K562 (cell line): ENCODE results near the gene ACP5.

Experiments used
- GATAD2A ChIP-seq: fragments of 450-650 bp; IDR thresholded peaks from 2 replicates; pipeline ENCODE4 v1.6.1; 2017
- NEUROD1 ChIP-seq: fragments of 150-350 bp; IDR thresholded peaks from 2 replicates; pipeline ENCODE4 v1.6.1; 2014; ENCODE audit warnings: borderline replicate concordance, low read length, low read depth; ENCODE audit not compliant: partially characterized antibody
- POLR2B ChIP-seq: fragments of 450-650 bp; IDR thresholded peaks from 2 replicates; pipeline ENCODE4 v1.6.1; 2018; ENCODE audit warnings: low read depth; ENCODE audit not compliant: partially characterized antibody
- SETDB1 ChIP-seq: IDR thresholded peaks from one replicate; pipeline ENCODE4 v1.6.1; 2012; ENCODE audit warnings: low read length, control low read depth, inconsistent platforms
- SOX6 ChIP-seq: fragments of 450-650 bp; IDR thresholded peaks from 2 replicates; pipeline ENCODE4 v1.6.1; 2014; ENCODE audit warnings: mild to moderate bottlenecking
- ZFX ChIP-seq: sonication (generic); formaldehyde crosslinking; IDR thresholded peaks from 2 replicates; pipeline ENCODE4 v1.8.0; 2022; ENCODE audit warnings: mild to moderate bottlenecking, missing genetic modification reagents, moderate library complexity
- ZNF175 ChIP-seq: fragments of 200-800 bp; sonication (Bioruptor generic); IDR thresholded peaks from 2 replicates; pipeline ENCODE4 v1.6.1; 2016; ENCODE audit warnings: low read depth, mild to moderate bottlenecking, missing genetic modification characterization, missing compliant biosample characterization
- ZNF280B ChIP-seq: fragments of 250-450 bp; sonication (Bioruptor Pico); IDR thresholded peaks from 2 replicates; pipeline ENCODE4 v1.5.1; 2021; ENCODE audit warnings: mild to moderate bottlenecking
- TF ChIP-seq, protein P1 (sequence below): sonication (generic); formaldehyde crosslinking; IDR thresholded peaks from 2 replicates; pipeline ENCODE4 v1.8.0; 2022; ENCODE audit warnings: missing genetic modification reagents, mild to moderate bottlenecking, borderline replicate concordance
- TF ChIP-seq, protein P2 (sequence below): fragments of 450-650 bp; formaldehyde crosslinking; IDR thresholded peaks from 2 replicates; pipeline ENCODE4 v1.4.0; 2022; ENCODE audit warnings: missing genetic modification characterization

DNA sequence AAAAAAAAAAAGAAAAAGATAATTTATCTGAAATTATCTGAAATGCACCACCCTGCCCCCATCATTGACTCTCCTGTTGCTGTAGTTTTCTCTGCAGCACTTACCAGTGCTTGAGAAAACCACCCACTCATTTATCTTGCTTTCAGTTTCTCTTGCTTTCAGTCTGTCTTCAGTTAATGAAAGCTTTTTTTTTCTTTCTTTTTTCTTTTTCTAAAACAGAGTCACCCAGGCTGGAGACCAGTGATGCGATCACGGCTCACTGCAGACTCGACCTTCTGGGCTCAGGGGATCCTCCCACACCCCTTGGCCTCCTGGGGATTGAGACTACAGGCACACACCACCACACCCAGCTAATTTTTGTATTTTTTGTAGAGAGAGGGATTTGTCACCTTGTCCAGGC is 4.3 kb upstream of the ACP5 start:
- TF ChIP-seq SOX6 (peak; percentile 25; the same call in 1 of the 2 replicates), ZFX (CRISPR knock-in tag) (no peak), NEUROD1 (no peak), POLR2B (no peak), ZNF175 (CRISPR knock-in tag) (no peak), GATAD2A (no peak), SETDB1 (no peak), ZNF280B (CRISPR knock-in tag) (no peak)
- TF ChIP-seq, protein P1, sequence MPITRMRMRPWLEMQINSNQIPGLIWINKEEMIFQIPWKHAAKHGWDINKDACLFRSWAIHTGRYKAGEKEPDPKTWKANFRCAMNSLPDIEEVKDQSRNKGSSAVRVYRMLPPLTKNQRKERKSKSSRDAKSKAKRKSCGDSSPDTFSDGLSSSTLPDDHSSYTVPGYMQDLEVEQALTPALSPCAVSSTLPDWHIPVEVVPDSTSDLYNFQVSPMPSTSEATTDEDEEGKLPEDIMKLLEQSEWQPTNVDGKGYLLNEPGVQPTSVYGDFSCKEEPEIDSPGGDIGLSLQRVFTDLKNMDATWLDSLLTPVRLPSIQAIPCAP (CRISPR knock-in tag) = no peak
- TF ChIP-seq, protein P2, sequence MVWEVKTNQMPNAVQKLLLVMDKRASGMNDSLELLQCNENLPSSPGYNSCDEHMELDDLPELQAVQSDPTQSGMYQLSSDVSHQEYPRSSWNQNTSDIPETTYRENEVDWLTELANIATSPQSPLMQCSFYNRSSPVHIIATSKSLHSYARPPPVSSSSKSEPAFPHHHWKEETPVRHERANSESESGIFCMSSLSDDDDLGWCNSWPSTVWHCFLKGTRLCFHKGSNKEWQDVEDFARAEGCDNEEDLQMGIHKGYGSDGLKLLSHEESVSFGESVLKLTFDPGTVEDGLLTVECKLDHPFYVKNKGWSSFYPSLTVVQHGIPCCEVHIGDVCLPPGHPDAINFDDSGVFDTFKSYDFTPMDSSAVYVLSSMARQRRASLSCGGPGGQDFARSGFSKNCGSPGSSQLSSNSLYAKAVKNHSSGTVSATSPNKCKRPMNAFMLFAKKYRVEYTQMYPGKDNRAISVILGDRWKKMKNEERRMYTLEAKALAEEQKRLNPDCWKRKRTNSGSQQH (CRISPR knock-in tag) = no peak
